ENCODE results near the gene POLE2. TPM values are rescaled to one million over a fixed set of nuclear protein-coding genes. Genes with fewer than 3 reads are reported as not detected.

Gene POLE2
- total and polyA plus RNA-seq, 2 of the 13 experiments (the other 11 are each of a cell fraction or from before 2014, with no cell fraction given): 16.6 to 37.0 TPM

DNA sequence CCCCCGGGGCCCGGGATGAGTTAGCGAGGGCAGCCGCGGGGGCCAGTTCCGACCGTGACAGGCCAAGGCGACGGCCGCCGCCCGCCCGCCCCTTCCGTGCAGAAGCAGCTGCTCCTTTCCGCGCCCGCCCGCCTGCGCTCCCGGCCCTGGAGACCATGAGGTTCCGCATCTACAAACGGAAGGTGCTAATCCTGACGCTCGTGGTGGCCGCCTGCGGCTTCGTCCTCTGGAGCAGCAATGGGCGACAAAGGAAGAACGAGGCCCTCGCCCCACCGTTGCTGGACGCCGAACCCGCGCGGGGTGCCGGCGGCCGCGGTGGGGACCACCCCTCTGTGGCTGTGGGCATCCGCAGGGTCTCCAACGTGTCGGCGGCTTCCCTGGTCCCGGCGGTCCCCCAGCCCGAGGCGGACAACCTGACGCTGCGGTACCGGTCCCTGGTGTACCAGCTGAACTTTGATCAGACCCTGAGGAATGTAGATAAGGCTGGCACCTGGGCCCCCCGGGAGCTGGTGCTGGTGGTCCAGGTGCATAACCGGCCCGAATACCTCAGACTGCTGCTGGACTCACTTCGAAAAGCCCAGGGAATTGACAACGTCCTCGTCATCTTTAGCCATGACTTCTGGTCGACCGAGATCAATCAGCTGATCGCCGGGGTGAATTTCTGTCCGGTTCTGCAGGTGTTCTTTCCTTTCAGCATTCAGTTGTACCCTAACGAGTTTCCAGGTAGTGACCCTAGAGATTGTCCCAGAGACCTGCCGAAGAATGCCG, 66.7 kb downstream of the POLE2 start (continued):
- TF ChIP-seq ZFP36 (IDR thresholded peaks at IDR 0.05; ENCODE audit: borderline replicate concordance, low read depth, low read length, partially characterized antibody) (no peak), MIER3 (CRISPR knock-in tag; IDR thresholded peaks at IDR 0.05; ENCODE audit: borderline replicate concordance) (no peak), ZNF607 (CRISPR knock-in tag; IDR thresholded peaks at IDR 0.05; ENCODE audit: borderline replicate concordance) (0 out of 2 replicates have a peak, but pooled peaks have one; percentile 0), ARNT2 (CRISPR knock-in tag; IDR thresholded peaks at IDR 0.05; ENCODE audit: low read depth) (0 out of 2 replicates have a peak, but pooled peaks have one; percentile 17), CHD2 (IDR thresholded peaks at IDR 0.05; ENCODE audit: low read depth, low read length) (no peak), ZNF550 (CRISPR knock-in tag; IDR thresholded peaks at IDR 0.05; ENCODE audit: borderline replicate concordance) (no peak), ZNF572 (CRISPR knock-in tag; IDR thresholded peaks at IDR 0.05) (no peak), SRSF9 (IDR thresholded peaks at IDR 0.05; ENCODE audit: borderline replicate concordance, insufficient read depth, low read depth, low read length, poor library complexity, severe bottlenecking) (no peak), MBD4 (IDR thresholded peaks at IDR 0.05; ENCODE audit: borderline replicate concordance, low read length) (no peak), SNRNP70 (IDR thresholded peaks at IDR 0.05; ENCODE audit: low read depth, low read length) (no peak), IKZF1 (IDR thresholded peaks at IDR 0.05) (no peak), ZNF878 (CRISPR knock-in tag; IDR thresholded peaks at IDR 0.05) (no peak), TBX3 (IDR thresholded peaks at IDR 0.05; ENCODE audit: borderline replicate concordance) (no peak)
- TF ChIP-seq, protein P1, sequence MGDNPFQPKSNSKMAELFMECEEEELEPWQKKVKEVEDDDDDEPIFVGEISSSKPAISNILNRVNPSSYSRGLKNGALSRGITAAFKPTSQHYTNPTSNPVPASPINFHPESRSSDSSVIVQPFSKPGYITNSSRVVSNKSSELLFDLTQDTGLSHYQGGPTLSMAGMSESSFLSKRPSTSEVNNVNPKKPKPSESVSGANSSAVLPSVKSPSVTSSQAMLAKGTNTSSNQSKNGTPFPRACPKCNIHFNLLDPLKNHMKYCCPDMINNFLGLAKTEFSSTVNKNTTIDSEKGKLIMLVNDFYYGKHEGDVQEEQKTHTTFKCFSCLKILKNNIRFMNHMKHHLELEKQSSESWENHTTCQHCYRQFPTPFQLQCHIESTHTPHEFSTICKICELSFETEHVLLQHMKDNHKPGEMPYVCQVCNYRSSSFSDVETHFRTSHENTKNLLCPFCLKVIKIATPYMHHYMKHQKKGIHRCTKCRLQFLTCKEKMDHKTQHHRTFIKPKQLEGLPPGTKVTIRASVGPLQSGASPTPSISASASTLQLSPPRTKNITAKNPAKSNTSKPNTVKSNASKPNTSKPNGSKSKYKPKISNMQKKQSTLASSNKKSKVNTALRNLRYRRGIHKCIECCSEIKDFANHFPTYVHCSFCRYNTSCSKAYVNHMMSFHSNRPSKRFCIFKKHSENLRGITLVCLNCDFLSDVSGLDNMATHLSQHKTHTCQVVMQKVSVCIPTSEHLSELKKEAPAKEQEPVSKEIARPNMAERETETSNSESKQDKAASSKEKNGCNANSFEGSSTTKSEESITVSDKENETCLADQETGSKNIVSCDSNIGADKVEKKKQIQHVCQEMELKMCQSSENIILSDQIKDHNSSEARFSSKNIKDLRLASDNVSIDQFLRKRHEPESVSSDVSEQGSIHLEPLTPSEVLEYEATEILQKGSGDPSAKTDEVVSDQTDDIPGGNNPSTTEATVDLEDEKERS (CRISPR knock-in tag; IDR thresholded peaks at IDR 0.05): no peak
- TF ChIP-seq, protein P2, sequence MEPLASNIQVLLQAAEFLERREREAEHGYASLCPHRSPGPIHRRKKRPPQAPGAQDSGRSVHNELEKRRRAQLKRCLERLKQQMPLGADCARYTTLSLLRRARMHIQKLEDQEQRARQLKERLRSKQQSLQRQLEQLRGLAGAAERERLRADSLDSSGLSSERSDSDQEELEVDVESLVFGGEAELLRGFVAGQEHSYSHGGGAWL (CRISPR knock-in tag; IDR thresholded peaks at IDR 0.05): peak; percentile 9; the same call in 1 of the 2 replicates
- TF ChIP-seq, protein P3, sequence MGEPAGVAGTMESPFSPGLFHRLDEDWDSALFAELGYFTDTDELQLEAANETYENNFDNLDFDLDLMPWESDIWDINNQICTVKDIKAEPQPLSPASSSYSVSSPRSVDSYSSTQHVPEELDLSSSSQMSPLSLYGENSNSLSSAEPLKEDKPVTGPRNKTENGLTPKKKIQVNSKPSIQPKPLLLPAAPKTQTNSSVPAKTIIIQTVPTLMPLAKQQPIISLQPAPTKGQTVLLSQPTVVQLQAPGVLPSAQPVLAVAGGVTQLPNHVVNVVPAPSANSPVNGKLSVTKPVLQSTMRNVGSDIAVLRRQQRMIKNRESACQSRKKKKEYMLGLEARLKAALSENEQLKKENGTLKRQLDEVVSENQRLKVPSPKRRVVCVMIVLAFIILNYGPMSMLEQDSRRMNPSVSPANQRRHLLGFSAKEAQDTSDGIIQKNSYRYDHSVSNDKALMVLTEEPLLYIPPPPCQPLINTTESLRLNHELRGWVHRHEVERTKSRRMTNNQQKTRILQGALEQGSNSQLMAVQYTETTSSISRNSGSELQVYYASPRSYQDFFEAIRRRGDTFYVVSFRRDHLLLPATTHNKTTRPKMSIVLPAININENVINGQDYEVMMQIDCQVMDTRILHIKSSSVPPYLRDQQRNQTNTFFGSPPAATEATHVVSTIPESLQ (CRISPR knock-in tag; conservative IDR thresholded peaks at IDR 0.05): no peak
- TF ChIP-seq, protein P4, sequence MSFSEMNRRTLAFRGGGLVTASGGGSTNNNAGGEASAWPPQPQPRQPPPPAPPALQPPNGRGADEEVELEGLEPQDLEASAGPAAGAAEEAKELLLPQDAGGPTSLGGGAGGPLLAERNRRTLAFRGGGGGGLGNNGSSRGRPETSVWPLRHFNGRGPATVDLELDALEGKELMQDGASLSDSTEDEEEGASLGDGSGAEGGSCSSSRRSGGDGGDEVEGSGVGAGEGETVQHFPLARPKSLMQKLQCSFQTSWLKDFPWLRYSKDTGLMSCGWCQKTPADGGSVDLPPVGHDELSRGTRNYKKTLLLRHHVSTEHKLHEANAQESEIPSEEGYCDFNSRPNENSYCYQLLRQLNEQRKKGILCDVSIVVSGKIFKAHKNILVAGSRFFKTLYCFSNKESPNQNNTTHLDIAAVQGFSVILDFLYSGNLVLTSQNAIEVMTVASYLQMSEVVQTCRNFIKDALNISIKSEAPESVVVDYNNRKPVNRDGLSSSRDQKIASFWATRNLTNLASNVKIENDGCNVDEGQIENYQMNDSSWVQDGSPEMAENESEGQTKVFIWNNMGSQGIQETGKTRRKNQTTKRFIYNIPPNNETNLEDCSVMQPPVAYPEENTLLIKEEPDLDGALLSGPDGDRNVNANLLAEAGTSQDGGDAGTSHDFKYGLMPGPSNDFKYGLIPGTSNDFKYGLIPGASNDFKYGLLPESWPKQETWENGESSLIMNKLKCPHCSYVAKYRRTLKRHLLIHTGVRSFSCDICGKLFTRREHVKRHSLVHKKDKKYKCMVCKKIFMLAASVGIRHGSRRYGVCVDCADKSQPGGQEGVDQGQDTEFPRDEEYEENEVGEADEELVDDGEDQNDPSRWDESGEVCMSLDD (CRISPR knock-in tag; IDR thresholded peaks at IDR 0.05; ENCODE audit: borderline replicate concordance): no peak
- TF ChIP-seq, protein P5, sequence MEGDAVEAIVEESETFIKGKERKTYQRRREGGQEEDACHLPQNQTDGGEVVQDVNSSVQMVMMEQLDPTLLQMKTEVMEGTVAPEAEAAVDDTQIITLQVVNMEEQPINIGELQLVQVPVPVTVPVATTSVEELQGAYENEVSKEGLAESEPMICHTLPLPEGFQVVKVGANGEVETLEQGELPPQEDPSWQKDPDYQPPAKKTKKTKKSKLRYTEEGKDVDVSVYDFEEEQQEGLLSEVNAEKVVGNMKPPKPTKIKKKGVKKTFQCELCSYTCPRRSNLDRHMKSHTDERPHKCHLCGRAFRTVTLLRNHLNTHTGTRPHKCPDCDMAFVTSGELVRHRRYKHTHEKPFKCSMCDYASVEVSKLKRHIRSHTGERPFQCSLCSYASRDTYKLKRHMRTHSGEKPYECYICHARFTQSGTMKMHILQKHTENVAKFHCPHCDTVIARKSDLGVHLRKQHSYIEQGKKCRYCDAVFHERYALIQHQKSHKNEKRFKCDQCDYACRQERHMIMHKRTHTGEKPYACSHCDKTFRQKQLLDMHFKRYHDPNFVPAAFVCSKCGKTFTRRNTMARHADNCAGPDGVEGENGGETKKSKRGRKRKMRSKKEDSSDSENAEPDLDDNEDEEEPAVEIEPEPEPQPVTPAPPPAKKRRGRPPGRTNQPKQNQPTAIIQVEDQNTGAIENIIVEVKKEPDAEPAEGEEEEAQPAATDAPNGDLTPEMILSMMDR (CRISPR knock-in tag; IDR thresholded peaks at IDR 0.05): no peak
